Embryonic facial prominence (tissue), 1 donor: ENCODE measurements around the gene SPAG9.
"Not testable (repeated sequence)": the region's sequence is repeated elsewhere in the genome, so short reads cannot be mapped to it uniquely, and the experiment has no call there.

Experiments
- DNase-seq: peaks from one replicate; pipeline ENCODE4 v3.0.0-alpha.2; 2016; ENCODE audit errors: extremely low spot score

The SPAG9 gene

GRCh38 chr17:51132964-51133319 is 12.3 kb upstream of the SPAG9 start:
- DNase-seq = no peak

GRCh38 chr17:51128076-51128475 is 7.4 kb upstream of the SPAG9 start:
- DNase-seq = no peak

GRCh38 chr17:51124640-51125503 is 4.2 kb upstream of the SPAG9 start:
- no peak for DNase-seq

- DNase-seq = not testable (repeated sequence)
Measured at GRCh38 chr17:51122473-51123115, 1.9 kb upstream of the SPAG9 start.

- peak; percentile 79 for DNase-seq
Measured at GRCh38 chr17:51121620-51122472, 1.2 kb upstream of the SPAG9 start.

GRCh38 chr17:51120357-51120738 is 320 bp downstream of the SPAG9 start:
- peak; percentile 12 for DNase-seq

- peak; percentile 70 for DNase-seq
Measured at GRCh38 chr17:51119415-51120356, 982 bp downstream of the SPAG9 start.

GRCh38 chr17:51118330-51119195 is 2.1 kb downstream of the SPAG9 start:
- no peak for DNase-seq

- DNase-seq = no peak
Measured at GRCh38 chr17:51115179-51115578, 5.5 kb downstream of the SPAG9 start.

GRCh38 chr17:51112303-51113222 is 8.1 kb downstream of the SPAG9 start:
- DNase-seq = not testable (repeated sequence)

- no peak for DNase-seq
Measured at GRCh38 chr17:51107778-51108177, 12.9 kb downstream of the SPAG9 start.

GRCh38 chr17:51103451-51103850 is 17.2 kb downstream of the SPAG9 start:
- no peak for DNase-seq

- no peak for DNase-seq
Measured at GRCh38 chr17:51103050-51103449, 17.6 kb downstream of the SPAG9 start.

- DNase-seq = no peak
Measured at GRCh38 chr17:51097708-51098446, 22.8 kb downstream of the SPAG9 start.

- no peak for DNase-seq
Measured at GRCh38 chr17:51091635-51092034, 29.0 kb downstream of the SPAG9 start.

GRCh38 chr17:51088868-51089267 is 31.8 kb downstream of the SPAG9 start:
- DNase-seq = not testable (repeated sequence)

GRCh38 chr17:51088287-51088686 is 32.4 kb downstream of the SPAG9 start:
- DNase-seq = no peak

GRCh38 chr17:51087072-51087757 is 33.5 kb downstream of the SPAG9 start:
- DNase-seq = no peak
